Mononuclear cell (primary cell): ENCODE data around the gene THBS2. TPM values are rescaled to one million over a fixed set of nuclear protein-coding genes. Genes with fewer than 3 reads are reported as not detected.
"Not testable (repeated sequence)": the region's sequence is repeated elsewhere in the genome, so short reads cannot be mapped to it uniquely, and the experiment has no call there.

ENCODE experiments used
- H3K27me3 ChIP-seq: 2 replicates; pipeline ENCODE4 v1.6.0; 2011; ENCODE audit warnings: low read length, control low read depth; ENCODE audit not compliant: insufficient read depth
- H3K4me1 ChIP-seq: 2 replicates; pipeline ENCODE4 v1.5.1; 2011; ENCODE audit warnings: mild to moderate bottlenecking, low read length, control low read depth; ENCODE audit not compliant: insufficient read depth
- H3K4me3 ChIP-seq: 2 replicates; pipeline ENCODE4 v1.5.1; 2011; ENCODE audit warnings: mild to moderate bottlenecking, low read length, moderate library complexity
- H3K9me3 ChIP-seq: 2 replicates; pipeline ENCODE4 v1.5.1; 2011; ENCODE audit warnings: low read depth, mild to moderate bottlenecking, control low read depth, low read length
- total RNA-seq: library from RNA; depleted of rRNA; stranded (reverse); fragments of >200 nt; gene quantifications from one replicate; pipeline ENCODE4 v1.2.3, GENCODE V29; 2012

The THBS2 gene
- total RNA-seq, 1 donor = under 0.01 TPM

DNA sequence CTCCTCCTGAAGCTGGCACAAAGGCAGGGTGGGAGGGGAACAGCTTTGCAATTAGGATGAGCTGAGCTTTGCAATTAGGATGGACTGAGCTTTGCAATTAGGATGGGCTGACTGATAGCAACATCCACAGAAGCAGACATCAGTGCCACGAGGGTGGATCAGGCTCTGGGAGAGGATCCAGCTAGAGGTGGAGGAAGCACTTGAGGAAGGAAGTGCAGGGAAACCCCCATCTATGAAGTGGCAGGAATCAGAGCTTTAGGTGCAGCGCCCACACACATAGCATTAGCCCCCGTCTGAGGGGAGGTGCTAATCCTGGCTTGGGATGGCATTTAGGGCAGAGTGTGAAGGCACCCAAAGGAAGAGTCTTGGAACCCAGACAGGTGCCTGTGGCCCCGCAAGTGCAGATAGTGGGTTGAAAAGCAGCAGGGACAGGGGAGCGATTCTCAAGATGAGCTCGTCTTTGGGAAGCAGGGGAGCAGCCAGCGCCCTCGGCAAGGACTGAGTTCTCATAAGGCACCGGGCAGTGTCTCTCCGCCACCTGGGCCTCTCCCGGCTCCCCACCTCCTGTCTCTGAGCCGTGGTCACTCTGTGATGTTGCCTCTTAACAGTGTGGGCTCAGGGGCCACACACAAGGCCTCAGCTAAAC, 12.0 kb upstream of the THBS2 start:
- Histone ChIP-seq H3K9me3 (no peaks in the 10 kb centered on the region), H3K4me3 (no peak overlapping the region), H3K4me1 (peaks cover 12% of the 10 kb centered on the region), H3K27me3 (no peaks in the 10 kb centered on the region)

DNA sequence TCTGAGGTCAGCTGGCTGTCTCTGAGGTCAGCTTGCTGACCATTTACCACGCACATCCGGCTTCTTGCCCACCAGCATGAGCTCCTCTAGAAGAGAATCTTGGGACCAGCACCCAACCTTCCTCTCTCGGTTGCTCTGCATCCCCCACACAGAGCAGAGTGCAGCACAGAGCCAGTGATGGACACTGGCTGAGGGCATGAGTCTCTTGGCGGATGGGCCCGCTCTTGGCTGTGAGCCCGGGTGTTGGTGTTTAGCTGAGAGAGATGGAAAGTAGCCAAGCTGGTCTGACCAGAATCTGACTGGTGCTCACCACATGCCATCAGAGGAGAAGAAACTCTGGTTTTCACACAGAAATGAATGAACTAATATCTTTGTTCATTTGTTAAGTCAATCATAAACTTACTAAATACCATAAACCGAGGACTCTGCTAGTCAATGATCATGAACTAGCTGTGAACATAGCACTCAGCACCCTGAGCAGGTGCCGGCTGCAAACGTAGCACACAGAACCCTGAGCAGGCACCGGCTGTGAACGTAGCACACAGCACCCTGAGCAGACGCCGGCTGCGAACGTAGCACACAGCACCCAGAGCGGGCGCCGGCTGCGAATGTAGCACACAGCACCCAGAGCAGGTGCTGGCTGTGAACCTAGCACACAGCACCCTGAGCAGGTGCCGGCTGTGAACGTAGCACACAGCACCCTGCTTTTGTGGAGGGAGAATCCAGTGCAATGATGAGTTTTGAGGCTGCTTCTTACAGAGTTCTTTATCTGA, 10.4 kb upstream of the THBS2 start:
- peaks cover 3% of the 10 kb centered on the region for H3K4me1 ChIP-seq
- no peaks in the 10 kb centered on the region for H3K27me3 ChIP-seq
- no peak overlapping the region for H3K4me3 ChIP-seq
- no peaks in the 10 kb centered on the region for H3K9me3 ChIP-seq

DNA sequence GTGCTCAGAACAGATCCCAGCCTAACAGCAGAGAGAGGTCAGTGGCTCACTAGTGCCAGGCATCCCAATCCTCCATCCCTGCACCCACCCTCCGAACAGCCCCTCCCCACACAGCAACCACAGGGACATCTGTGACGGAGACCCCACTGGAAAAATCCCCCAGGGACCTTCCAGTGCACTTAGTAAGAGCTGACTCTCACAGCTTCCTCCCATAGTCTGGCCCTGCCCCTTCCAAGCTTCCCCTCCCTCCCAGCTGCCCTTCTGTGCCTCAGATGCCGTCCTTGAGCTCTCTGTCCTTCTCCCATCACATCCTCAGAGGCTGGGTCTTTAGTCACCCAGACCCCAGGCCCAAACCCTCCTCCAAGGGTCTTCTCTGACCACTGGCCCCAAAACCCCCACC, 9.7 kb upstream of the THBS2 start:
- Histone ChIP-seq H3K4me3 (no peak overlapping the region), H3K9me3 (no peaks in the 10 kb centered on the region), H3K27me3 (no peaks in the 10 kb centered on the region), H3K4me1 (no peaks in the 10 kb centered on the region)

DNA sequence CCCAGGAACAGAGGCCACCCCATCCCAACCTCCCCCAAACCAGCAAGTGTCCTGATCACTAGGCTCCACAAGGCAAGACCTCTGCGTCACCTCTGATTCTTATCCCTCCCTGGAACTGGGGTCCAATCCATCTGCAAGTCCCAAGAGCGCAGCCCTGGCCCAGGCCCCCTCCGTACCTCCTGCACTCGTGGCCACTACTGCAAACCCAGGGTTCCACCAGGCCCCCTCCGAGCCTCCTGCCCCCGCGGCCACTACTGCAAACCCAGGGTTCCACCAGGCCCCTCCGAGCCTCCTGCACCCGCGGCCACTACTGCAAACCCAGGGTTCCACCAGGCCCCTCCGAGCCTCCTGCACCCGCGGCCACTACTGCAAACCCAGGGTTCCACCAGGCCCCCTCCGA, 9.0 kb upstream of the THBS2 start:
- not testable (repeated sequence) for H3K9me3 ChIP-seq, H3K4me1 ChIP-seq, H3K27me3 ChIP-seq, H3K4me3 ChIP-seq

GRCh38 chr6:169256518-169256917, 2.9 kb upstream of the THBS2 start:
- Histone ChIP-seq H3K27me3 (peaks cover 42% of the 10 kb centered on the region), H3K4me3 (no peak overlapping the region), H3K9me3 (no peaks in the 10 kb centered on the region), H3K4me1 (peaks cover 9% of the 10 kb centered on the region)

DNA sequence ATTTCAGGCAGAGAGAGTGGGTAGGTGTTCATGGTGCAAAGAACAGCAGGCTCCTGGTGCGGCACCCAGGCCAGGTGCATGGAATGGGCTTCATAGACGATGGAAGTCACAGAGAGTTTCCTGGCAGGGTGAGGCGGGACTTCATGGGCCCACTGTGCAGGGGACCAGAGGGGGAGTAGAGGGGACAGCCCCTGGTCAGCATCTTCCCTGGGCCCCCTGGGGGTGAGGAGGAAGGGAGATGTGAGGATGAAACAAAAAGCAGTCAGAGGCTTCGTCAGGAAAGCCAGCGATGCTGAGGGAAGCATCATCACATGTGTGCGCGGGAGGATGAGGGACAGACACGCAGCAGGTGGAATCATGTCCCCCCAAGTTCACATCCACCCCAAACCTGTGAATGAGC, 2.4 kb upstream of the THBS2 start:
- Histone ChIP-seq H3K9me3 (no peaks in the 10 kb centered on the region), H3K4me3 (no peak overlapping the region), H3K27me3 (peaks cover 46% of the 10 kb centered on the region), H3K4me1 (peaks cover 9% of the 10 kb centered on the region)

GRCh38 chr6:169255643-169256042, 2.0 kb upstream of the THBS2 start:
- Histone ChIP-seq H3K4me3 (no peak overlapping the region), H3K27me3 (peaks cover 46% of the 10 kb centered on the region), H3K4me1 (peaks cover 9% of the 10 kb centered on the region), H3K9me3 (no peaks in the 10 kb centered on the region)

DNA sequence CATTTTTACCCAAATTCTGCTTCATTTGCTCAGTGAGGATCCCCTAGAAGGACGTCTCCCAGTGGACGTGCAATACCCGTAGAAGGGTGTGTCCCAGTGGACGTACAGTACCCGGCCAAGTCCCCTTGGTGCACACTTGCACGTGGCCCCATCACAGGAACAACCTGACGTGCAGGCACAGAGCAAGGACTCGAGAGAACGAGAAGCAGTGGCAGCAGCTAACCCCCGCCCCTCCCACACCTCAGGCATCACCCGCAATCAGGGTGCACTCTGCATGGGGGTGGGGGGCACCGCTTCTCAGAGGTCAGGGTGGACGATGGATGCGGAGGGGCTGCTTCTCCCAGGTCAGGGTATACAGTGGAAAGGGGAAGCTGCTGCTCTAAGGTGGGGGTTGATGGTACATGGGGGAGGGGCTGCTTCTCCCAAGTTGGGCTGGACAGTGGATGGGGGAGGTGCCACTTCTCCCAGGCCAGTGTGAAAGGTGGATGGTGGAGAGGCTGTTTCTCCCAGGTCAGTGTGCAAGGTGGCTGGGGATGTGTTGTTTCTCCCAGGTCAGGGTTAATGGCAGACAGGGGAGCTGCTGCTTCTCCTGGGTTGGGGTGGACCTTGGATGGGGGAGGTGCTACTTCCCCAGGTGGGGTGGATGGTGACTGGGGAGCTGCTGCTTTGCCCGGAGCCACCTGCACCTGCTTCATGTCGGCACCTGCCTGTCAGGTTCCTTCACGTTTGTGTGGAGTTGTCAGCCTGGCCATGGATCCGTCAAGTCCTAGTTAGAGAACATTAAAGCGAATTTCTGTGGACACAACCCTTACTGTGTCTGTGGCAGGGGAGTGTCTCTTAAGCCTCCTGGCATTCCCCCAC, 1.0 kb upstream of the THBS2 start:
- peaks cover 46% of the 10 kb centered on the region for H3K27me3 ChIP-seq
- no peaks in the 10 kb centered on the region for H3K9me3 ChIP-seq
- H3K4me1 ChIP-seq = peaks cover 9% of the 10 kb centered on the region
- no peak overlapping the region for H3K4me3 ChIP-seq

- Histone ChIP-seq H3K4me3 (no peak overlapping the region), H3K27me3 (peaks cover 46% of the 10 kb centered on the region), H3K4me1 (peaks cover 9% of the 10 kb centered on the region), H3K9me3 (no peaks in the 10 kb centered on the region)
These were observed 999 bp downstream of the THBS2 start for GRCh38 chr6:169252505-169253189.

GRCh38 chr6:169251822-169252504, 1.7 kb downstream of the THBS2 start:
- peaks cover 46% of the 10 kb centered on the region for H3K27me3 ChIP-seq

GRCh38 chr6:169251371-169251802, 2.3 kb downstream of the THBS2 start:
- Histone ChIP-seq H3K9me3 (no peaks in the 10 kb centered on the region), H3K4me1 (peaks cover 9% of the 10 kb centered on the region), H3K27me3 (peaks cover 46% of the 10 kb centered on the region), H3K4me3 (no peak overlapping the region)

More at GRCh38 chr6:169251822-169252504, 1.7 kb downstream of the THBS2 start:
- H3K4me1 ChIP-seq = peaks cover 9% of the 10 kb centered on the region
- no peak overlapping the region for H3K4me3 ChIP-seq
- no peaks in the 10 kb centered on the region for H3K9me3 ChIP-seq

DNA sequence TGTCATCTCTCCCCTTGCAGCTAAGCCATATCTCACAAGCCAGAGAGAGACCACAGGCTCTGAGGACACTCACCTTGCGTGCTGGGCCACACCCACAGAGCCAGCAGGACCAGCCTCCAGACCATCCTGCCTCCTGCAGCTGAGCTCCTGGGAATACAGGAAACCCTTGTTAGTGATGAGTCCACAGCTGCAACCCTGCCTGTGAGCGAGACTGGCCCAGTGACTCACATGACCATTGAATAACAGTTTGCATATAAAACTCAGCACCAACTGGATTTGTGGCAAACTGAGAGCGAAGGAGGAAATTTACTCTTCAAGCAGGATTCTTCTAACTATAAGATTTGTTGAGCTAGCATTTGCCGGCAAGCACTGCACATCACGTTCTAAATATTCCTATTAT, 3.0 kb downstream of the THBS2 start:
- H3K4me1 ChIP-seq = peaks cover 9% of the 10 kb centered on the region
- H3K9me3 ChIP-seq = no peaks in the 10 kb centered on the region
- peaks cover 43% of the 10 kb centered on the region for H3K27me3 ChIP-seq
- H3K4me3 ChIP-seq = no peak overlapping the region

DNA sequence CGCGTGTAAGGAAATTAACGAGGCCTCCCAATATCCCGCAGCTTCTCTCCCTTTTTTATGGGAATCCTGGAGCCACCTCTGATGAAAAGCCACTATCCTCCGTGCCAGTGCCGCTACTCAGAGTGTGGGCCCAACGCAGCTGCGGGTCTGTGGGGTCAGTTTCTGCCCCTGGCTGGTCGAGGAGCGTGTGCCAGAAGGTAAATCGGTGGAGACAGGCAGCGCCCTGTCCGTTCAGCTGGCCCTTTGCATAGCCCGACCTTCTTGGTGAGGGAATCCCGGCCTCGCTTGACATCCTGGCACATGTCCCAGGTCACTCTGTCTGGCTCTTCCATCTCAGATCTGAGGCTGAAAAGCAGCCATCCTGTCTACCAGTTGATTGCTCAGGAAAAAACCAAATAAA, 4.6 kb downstream of the THBS2 start:
- no peak overlapping the region for H3K4me3 ChIP-seq
- no peaks in the 10 kb centered on the region for H3K9me3 ChIP-seq
- peaks cover 27% of the 10 kb centered on the region for H3K27me3 ChIP-seq
- H3K4me1 ChIP-seq = peaks cover 9% of the 10 kb centered on the region

DNA sequence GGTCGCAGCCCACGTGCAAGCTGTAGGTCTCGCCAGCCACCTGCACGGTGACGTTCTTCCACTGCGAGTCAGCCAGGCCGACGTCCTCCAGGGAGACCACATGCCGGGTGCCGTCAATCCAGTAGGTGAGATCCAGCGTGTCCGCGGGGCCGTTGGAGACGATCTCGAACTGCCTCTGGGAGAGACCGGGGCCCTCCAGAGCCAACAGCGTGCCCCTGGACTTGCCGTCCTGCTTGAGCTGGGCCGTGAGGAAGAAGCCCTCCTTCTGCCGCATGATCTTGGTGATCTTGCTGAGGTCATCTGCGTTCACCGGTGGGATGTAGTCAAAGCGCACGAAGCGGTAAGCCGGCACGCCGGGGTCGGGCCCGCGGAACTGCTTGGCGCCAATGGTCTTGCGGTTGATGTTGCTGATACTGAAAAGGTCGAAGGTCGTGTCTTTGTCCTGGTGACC, 5.1 kb downstream of the THBS2 start:
- no peaks in the 10 kb centered on the region for H3K9me3 ChIP-seq
- H3K4me3 ChIP-seq = no peak overlapping the region
- peaks cover 4% of the 10 kb centered on the region for H3K4me1 ChIP-seq
- H3K27me3 ChIP-seq = peaks cover 22% of the 10 kb centered on the region
